Stimulated activated CD4-positive, alpha-beta T cell treated with anti-CD3 and anti-CD28 coated beads, TNF-alpha, amount 100 ng/mL, for 4 hours (primary cell): Measurements from ENCODE around the gene IPO4.
A peak's percentile ranks its signal among the peaks of the same experiment; 100 is the strongest.
"Not testable (repeated sequence)": the region's sequence is repeated elsewhere in the genome, so short reads cannot be mapped to it uniquely, and the experiment has no call there.

ENCODE experiments used
- DNase-seq, 3 experiments: peaks; one replicate each; pipeline ENCODE4 v3.0.0-alpha.2; 2020; ENCODE audit warnings: low read depth in 3 of 3

The IPO4 gene

GRCh38 chr14:24216876-24217275, 28.3 kb upstream of the IPO4 start:
- DNase-seq: not testable (repeated sequence)

GRCh38 chr14:24216345-24216699, 27.7 kb upstream of the IPO4 start:
- DNase-seq: no peak

GRCh38 chr14:24215495-24216344, 27.1 kb upstream of the IPO4 start, which contains the start of gene MDP1:
MDP1 (minus strand) TSS chr14:24216066; CDS start chr14:24215955, 111 bp downstream.
- peak; percentile 70 to 74 (median 73) for DNase-seq

- DNase-seq: no peak
Measured at GRCh38 chr14:24213866-24214662, 25.4 kb upstream of the IPO4 start.

GRCh38 chr14:24212924-24213865, 24.6 kb upstream of the IPO4 start, which contains the start of gene CHMP4A:
CHMP4A (minus strand) TSS chr14:24213488; CDS start chr14:24213439, 49 bp downstream.
- peak; percentile 85 to 93 (median 87) for DNase-seq

GRCh38 chr14:24211311-24211710, 22.7 kb upstream of the IPO4 start:
- DNase-seq: no peak

- no peak for DNase-seq
Measured at GRCh38 chr14:24207625-24208024, 19.0 kb upstream of the IPO4 start.

GRCh38 chr14:24207104-24207551, 18.5 kb upstream of the IPO4 start:
- DNase-seq: no peak

- no peak for DNase-seq
Measured at GRCh38 chr14:24206260-24207103, 17.9 kb upstream of the IPO4 start.

- no peak for DNase-seq
Measured at GRCh38 chr14:24204163-24205146, 15.8 kb upstream of the IPO4 start.

- not testable (repeated sequence) for DNase-seq
Measured at GRCh38 chr14:24203249-24203886, 14.8 kb upstream of the IPO4 start.

- not testable (repeated sequence) for DNase-seq
Measured at GRCh38 chr14:24202538-24202937, 13.9 kb upstream of the IPO4 start.

GRCh38 chr14:24198814-24199524, 10.4 kb upstream of the IPO4 start:
- no peak for DNase-seq

GRCh38 chr14:24197056-24197450, 8.4 kb upstream of the IPO4 start:
- no peak for DNase-seq

- DNase-seq: no peak
Measured at GRCh38 chr14:24196071-24197055, 7.7 kb upstream of the IPO4 start.

GRCh38 chr14:24195186-24196070, 6.8 kb upstream of the IPO4 start, which contains the start of gene TM9SF1:
TM9SF1 (minus strand) TSS chr14:24195441; CDS start chr14:24195019, 422 bp downstream.
- DNase-seq: peak; percentile 72 to 75 (median 75)
